HEK293 (cell line): ENCODE measurements around the gene TAPBP.

Experiments used
- CTCF ChIA-PET: fragments of 350-600 bp; formaldehyde crosslinking; extraction: SDS; loops from one replicate; lab custom pipeline; 2021; ENCODE audit warnings: antibody characterized with exemption; lab: Yijun Ruan, JAX
- POLR2A ChIA-PET: fragments of 300-600 bp; formaldehyde crosslinking; extraction: SDS; loops from one replicate; lab custom pipeline; 2020; ENCODE audit warnings: antibody characterized with exemption, inconsistent platforms; lab: Yijun Ruan, JAX
- H3K27ac ChIP-seq: fragments of 200-500 bp; sonication (Bioruptor generic); 2 replicates; pipeline ENCODE4 v1.5.1; 2014; ENCODE audit warnings: low read depth, low read length, control low read depth, inconsistent platforms; ENCODE audit errors: extremely low read depth
- H3K36me3 ChIP-seq, 2 experiments: fragments of 200-500 bp in 1 of 2; sonication (Bioruptor generic) in 1 of 2; 1 replicate in 1 of 2; 2 replicates in 1 of 2; pipeline ENCODE4 v1.5.1; 2014 to 2017; ENCODE audit warnings: inconsistent platforms in 2 of 2, low read length in 2 of 2; ENCODE audit not compliant: control insufficient read depth in 2 of 2, insufficient read depth in 1 of 2
- H3K4me1 ChIP-seq: fragments of 200-500 bp; sonication (Bioruptor generic); 2 replicates; pipeline ENCODE4 v1.5.1; 2014; ENCODE audit warnings: mild to moderate bottlenecking, low read length, inconsistent platforms; ENCODE audit not compliant: control insufficient read depth, insufficient read depth
- H3K4me3 ChIP-seq: 2 replicates; pipeline ENCODE4 v1.5.1; 2011; ENCODE audit warnings: low read depth, mild to moderate bottlenecking, control low read depth, low read length, moderate library complexity
- H3K9me3 ChIP-seq: fragments of 200-500 bp; sonication (Bioruptor generic); 2 replicates; pipeline ENCODE4 v1.5.1; 2014; ENCODE audit warnings: low read depth, low read length, inconsistent platforms; ENCODE audit not compliant: control insufficient read depth, insufficient read depth
- FEZF1 ChIP-seq: fragments of 450-650 bp; formaldehyde crosslinking; IDR thresholded peaks from 2 replicates; pipeline ENCODE4 v1.5.1; 2016; ENCODE audit warnings: missing biosample characterization, missing genetic modification characterization
- HOXD13 ChIP-seq: sonication (generic); formaldehyde crosslinking; IDR thresholded peaks from 2 replicates; pipeline ENCODE4 v1.8.0; 2022; ENCODE audit warnings: missing genetic modification reagents, borderline replicate concordance
- IKZF3 ChIP-seq: fragments of 450-650 bp; IDR thresholded peaks from 2 replicates; pipeline ENCODE4 v1.5.0; 2018; ENCODE audit warnings: missing biosample characterization, mild to moderate bottlenecking, missing genetic modification characterization, moderate library complexity
- INSM2 ChIP-seq: fragments of 450-650 bp; formaldehyde crosslinking; IDR thresholded peaks from 2 replicates; pipeline ENCODE4 v1.5.1; 2016; ENCODE audit warnings: missing biosample characterization, missing genetic modification characterization
- KLF7 ChIP-seq: fragments of 450-650 bp; formaldehyde crosslinking; IDR thresholded peaks from 2 replicates; pipeline ENCODE4 v1.5.1; 2016; ENCODE audit warnings: missing biosample characterization, missing genetic modification characterization, borderline replicate concordance
- KLF9 ChIP-seq: fragments of 450-650 bp; formaldehyde crosslinking; IDR thresholded peaks from 2 replicates; pipeline ENCODE4 v1.5.1; 2016; ENCODE audit warnings: missing biosample characterization, missing genetic modification characterization, low read depth
- RBAK ChIP-seq: fragments of 450-650 bp; formaldehyde crosslinking; IDR thresholded peaks from 2 replicates; pipeline ENCODE4 v1.5.1; 2016; ENCODE audit warnings: missing biosample characterization, missing genetic modification characterization
- SP7 ChIP-seq: fragments of 450-650 bp; formaldehyde crosslinking; IDR thresholded peaks from 2 replicates; pipeline ENCODE4 v1.5.1; 2016; ENCODE audit warnings: missing biosample characterization, missing genetic modification characterization
- YY1 ChIP-seq: fragments of 450-650 bp; formaldehyde crosslinking; IDR thresholded peaks from 2 replicates; pipeline ENCODE4 v1.5.1; 2018; ENCODE audit warnings: missing biosample characterization, missing genetic modification characterization
- ZBTB8A ChIP-seq: fragments of 450-650 bp; formaldehyde crosslinking; IDR thresholded peaks from 2 replicates; pipeline ENCODE4 v1.5.1; 2016; ENCODE audit warnings: missing biosample characterization, missing genetic modification characterization
- ZNF292 ChIP-seq: fragments of 450-650 bp; formaldehyde crosslinking; IDR thresholded peaks from 2 replicates; pipeline ENCODE4 v1.5.1; 2016; ENCODE audit warnings: low read depth, missing biosample characterization, missing genetic modification characterization, borderline replicate concordance
- ZNF341 ChIP-seq: fragments of 450-650 bp; formaldehyde crosslinking; IDR thresholded peaks from 2 replicates; pipeline ENCODE4; 2016; ENCODE audit warnings: low read depth, missing biosample characterization, missing genetic modification characterization
- ZNF37A ChIP-seq: fragments of 450-650 bp; IDR thresholded peaks from 2 replicates; pipeline ENCODE4 v1.5.1; 2018; ENCODE audit warnings: missing biosample characterization, missing genetic modification characterization
- ZNF433 ChIP-seq: fragments of 450-650 bp; formaldehyde crosslinking; IDR thresholded peaks from 2 replicates; pipeline ENCODE4 v1.5.1; 2016; ENCODE audit warnings: missing biosample characterization, missing genetic modification characterization, low read depth
- ZNF544 ChIP-seq: fragments of 450-650 bp; formaldehyde crosslinking; IDR thresholded peaks from 2 replicates; pipeline ENCODE4 v1.5.0; 2017; ENCODE audit warnings: missing biosample characterization, missing genetic modification characterization
- ZNF555 ChIP-seq: fragments of 450-650 bp; formaldehyde crosslinking; conservative IDR thresholded peaks from 2 replicates; pipeline ENCODE4 v1.5.1; 2017; ENCODE audit warnings: missing biosample characterization, mild to moderate bottlenecking, missing genetic modification characterization, inconsistent platforms
- ZNF624 ChIP-seq: fragments of 450-650 bp; formaldehyde crosslinking; IDR thresholded peaks from 2 replicates; pipeline ENCODE4 v1.5.1; 2017; ENCODE audit warnings: missing biosample characterization, missing genetic modification characterization
- ZNF707 ChIP-seq: fragments of 450-650 bp; formaldehyde crosslinking; IDR thresholded peaks from 2 replicates; pipeline ENCODE4 v1.5.1; 2016; ENCODE audit warnings: missing biosample characterization, missing genetic modification characterization
- ZNF792 ChIP-seq: fragments of 450-650 bp; formaldehyde crosslinking; IDR thresholded peaks from 2 replicates; pipeline ENCODE4 v1.5.1; 2016; ENCODE audit warnings: missing biosample characterization, missing genetic modification characterization
- ZSCAN5A ChIP-seq: fragments of 450-650 bp; formaldehyde crosslinking; IDR thresholded peaks from 2 replicates; pipeline ENCODE4 v1.5.1; 2016; ENCODE audit warnings: missing biosample characterization, missing genetic modification characterization

The TAPBP gene

GRCh38 chr6:33273129-33273923, 40.6 kb downstream of the TAPBP start:
- H3K9me3 ChIP-seq = no peaks in the 10 kb centered on the region
- H3K27ac ChIP-seq = peak overlapping the region; percentile 99
- peaks cover 27% of the 10 kb centered on the region for H3K4me1 ChIP-seq
- peaks cover 23 to 71% of the 10 kb centered on the region in 2 experiments for H3K36me3 ChIP-seq
- POLR2A ChIA-PET = interaction anchor here (0.6 to 3.1 kb wide), 6 partner anchors 17 to 124 kb away, joined by 4 to 65 read pairs (median 16); partner anchors contain the start of genes PFDN6, RGL2, TAPBP and WDR46
- CTCF ChIA-PET = interaction anchor here (2.8 kb wide), 1 partner anchor 23 kb away, joined by 8 read pairs; no protein-coding TSS in a partner anchor
- peak overlapping the region; percentile 77 for H3K4me3 ChIP-seq
- TF ChIP-seq KLF9 (tag by site-specific recombination) (0 out of 2 replicates have a peak, but pooled peaks have one; percentile 24), YY1 (tag by site-specific recombination) (no peak), RBAK (tag by site-specific recombination) (no peak), SP7 (tag by site-specific recombination) (peak; percentile 52; the same call in 1 of the 2 replicates), ZNF707 (tag by site-specific recombination) (no peak), ZNF433 (no peak), INSM2 (tag by site-specific recombination) (no peak)

GRCh38 chr6:33272275-33273128, 41.4 kb downstream of the TAPBP start:
- H3K9me3 ChIP-seq = no peaks in the 10 kb centered on the region
- ChIA-PET CTCF (interaction anchor here (0.6 to 2.8 kb wide), 6 partner anchors 9 to 111 kb away, joined by 3 to 8 read pairs (median 3); partner anchors contain the start of genes PFDN6 and WDR46), POLR2A (interaction anchor here (0.6 to 3.1 kb wide), 33 partner anchors 9 to 1082 kb away, joined by 3 to 65 read pairs (median 7); partner anchors contain the start of genes CUTA, HSD17B8, PBX2 and PFDN6)
- TF ChIP-seq ZSCAN5A (tag by site-specific recombination) = 0 out of 2 replicates have a peak, but pooled peaks have one; percentile 6
- TF ChIP-seq ZNF792 (tag by site-specific recombination) = no peak
- 0 out of 2 replicates have a peak, but pooled peaks have one; percentile 19 for TF ChIP-seq IKZF3 (tag by site-specific recombination)
- TF ChIP-seq ZNF624 (tag by site-specific recombination) = no peak
- TF ChIP-seq ZNF555 = no peak
- TF ChIP-seq HOXD13 (CRISPR knock-in tag) = no peak
- TF ChIP-seq KLF7 = peak; percentile 16; the same call in 1 of the 2 replicates
- TF ChIP-seq ZBTB8A (tag by site-specific recombination) = no peak
- no peak for TF ChIP-seq ZNF292 (tag by site-specific recombination)
- TF ChIP-seq FEZF1 (tag by site-specific recombination) = no peak
- TF ChIP-seq ZNF37A (tag by site-specific recombination) = no peak
- TF ChIP-seq ZNF341 = no peak
- TF ChIP-seq ZNF544 (tag by site-specific recombination) = no peak
- H3K4me1 ChIP-seq = peaks cover 27% of the 10 kb centered on the region
- peak overlapping the region; percentile 77 for H3K4me3 ChIP-seq
- peak overlapping the region; percentile 99 for H3K27ac ChIP-seq
- H3K36me3 ChIP-seq = peaks cover 28 to 73% of the 10 kb centered on the region in 2 experiments
